NCI-H1092 treated with DMSO at 0.1 percent for 48 hours (cell line): ENCODE measurements around the gene CNTNAP4.
A peak's percentile ranks its signal among the peaks of the same experiment; 100 is the strongest.

Experiments
- DNase-seq: peaks from one replicate; lab custom pipeline; 2025; lab: John Stamatoyannopoulos, UW

Gene CNTNAP4

GRCh38 chr16:76276745-76277438 lies at the start of gene CNTNAP4:
TSS of gene CNTNAP4 (plus strand) at chr16:76277401. CDS start at chr16:76277663, 262 bp downstream.
- peak; percentile 17 for DNase-seq

- DNase-seq, result no peak
These were observed 48.6 kb upstream of the CNTNAP4 start for GRCh38 chr16:76228546-76229146.

- no peak for DNase-seq
These were observed 44.5 kb upstream of the CNTNAP4 start for GRCh38 chr16:76232704-76233103.

GRCh38 chr16:76235025-76235424 lies 42.2 kb upstream of the CNTNAP4 start:
- no peak for DNase-seq

GRCh38 chr16:76235426-76235825 lies 41.8 kb upstream of the CNTNAP4 start:
- DNase-seq, result no peak

- no peak for DNase-seq
These were observed 39.7 kb upstream of the CNTNAP4 start for GRCh38 chr16:76237471-76237870.

- no peak for DNase-seq
These were observed 35.4 kb upstream of the CNTNAP4 start for GRCh38 chr16:76241755-76242154.

GRCh38 chr16:76243620-76244019 lies 33.6 kb upstream of the CNTNAP4 start:
- DNase-seq, result no peak

- no peak for DNase-seq
These were observed 30.6 kb upstream of the CNTNAP4 start for GRCh38 chr16:76246587-76246986.

- DNase-seq, result peak; percentile 11
These were observed 11.7 kb upstream of the CNTNAP4 start for GRCh38 chr16:76265434-76266045.

- DNase-seq, result no peak
These were observed 8.4 kb upstream of the CNTNAP4 start for GRCh38 chr16:76268824-76269223.

- DNase-seq, result no peak
These were observed 344 bp downstream of the CNTNAP4 start for GRCh38 chr16:76277460-76278030.

- no peak for DNase-seq
These were observed 885 bp downstream of the CNTNAP4 start for GRCh38 chr16:76278086-76278485.

GRCh38 chr16:76278980-76279379 lies 1.8 kb downstream of the CNTNAP4 start:
- DNase-seq, result peak; percentile 64

GRCh38 chr16:76280421-76281215 lies 3.4 kb downstream of the CNTNAP4 start:
- DNase-seq, result no peak

GRCh38 chr16:76287466-76287865 lies 10.3 kb downstream of the CNTNAP4 start:
- no peak for DNase-seq

GRCh38 chr16:76292218-76292617 lies 15.0 kb downstream of the CNTNAP4 start:
- DNase-seq, result no peak

GRCh38 chr16:76293980-76294379 lies 16.8 kb downstream of the CNTNAP4 start:
- no peak for DNase-seq

- no peak for DNase-seq
These were observed 17.4 kb downstream of the CNTNAP4 start for GRCh38 chr16:76294396-76295214.

GRCh38 chr16:76297941-76298340 lies 20.7 kb downstream of the CNTNAP4 start:
- no peak for DNase-seq

- DNase-seq, result no peak
These were observed 26.6 kb downstream of the CNTNAP4 start for GRCh38 chr16:76303637-76304314.
